GM04503 (cell line): Measurements from ENCODE around the gene MCUB.
"Not testable (repeated sequence)": the region's sequence is repeated elsewhere in the genome, so short reads cannot be mapped to it uniquely, and the experiment has no call there.

Source experiments
- DNase-seq: peaks from one replicate; pipeline ENCODE4 v3.0.0-alpha.2; 2012; ENCODE audit warnings: low read depth

Gene MCUB

GRCh38 chr4:109631532-109632108 lies 71.6 kb downstream of the MCUB start:
- no peak for DNase-seq

- no peak for DNase-seq
Measured at GRCh38 chr4:109640644-109641043, 80.6 kb downstream of the MCUB start.

GRCh38 chr4:109645874-109646710 lies 86.0 kb downstream of the MCUB start:
- DNase-seq: no peak

- no peak for DNase-seq
Measured at GRCh38 chr4:109648266-109648996, 88.4 kb downstream of the MCUB start.

- no peak for DNase-seq
Measured at GRCh38 chr4:109648997-109649575, 89.0 kb downstream of the MCUB start.

GRCh38 chr4:109649872-109650271 lies 89.8 kb downstream of the MCUB start:
- no peak for DNase-seq

- DNase-seq: no peak
Measured at GRCh38 chr4:109655396-109655795, 95.3 kb downstream of the MCUB start.

GRCh38 chr4:109657854-109658418 lies 97.9 kb downstream of the MCUB start:
- DNase-seq: no peak

- no peak for DNase-seq
Measured at GRCh38 chr4:109658871-109659410, 98.9 kb downstream of the MCUB start.

- DNase-seq: no peak
Measured at GRCh38 chr4:109662116-109662515, 102.1 kb downstream of the MCUB start.

GRCh38 chr4:109662771-109663170 lies 102.7 kb downstream of the MCUB start:
- DNase-seq: no peak

- no peak for DNase-seq
Measured at GRCh38 chr4:109665783-109666485, 105.9 kb downstream of the MCUB start.

GRCh38 chr4:109671350-109671749 lies 111.3 kb downstream of the MCUB start:
- no peak for DNase-seq

GRCh38 chr4:109672169-109672930 lies 112.3 kb downstream of the MCUB start:
- no peak for DNase-seq

GRCh38 chr4:109673303-109673702 lies 113.3 kb downstream of the MCUB start:
- DNase-seq: no peak

GRCh38 chr4:109675181-109675580 lies 115.1 kb downstream of the MCUB start:
- no peak for DNase-seq

- no peak for DNase-seq
Measured at GRCh38 chr4:109675843-109676242, 115.8 kb downstream of the MCUB start.

GRCh38 chr4:109676886-109677285 lies 116.8 kb downstream of the MCUB start:
- no peak for DNase-seq

GRCh38 chr4:109678472-109678871 lies 118.4 kb downstream of the MCUB start:
- DNase-seq: not testable (repeated sequence)

GRCh38 chr4:109678925-109679324 lies 118.9 kb downstream of the MCUB start:
- DNase-seq: not testable (repeated sequence)

GRCh38 chr4:109682875-109683274 lies 122.8 kb downstream of the MCUB start:
- DNase-seq: no peak
